Endothelial cell of umbilical vein (primary cell): ENCODE measurements around the gene TPM4. TPM values are rescaled to one million over a fixed set of nuclear protein-coding genes. Genes with fewer than 3 reads are reported as not detected.

ENCODE experiments used
- BruUV-seq: library from RNA; stranded (reverse); fragments of 400-500 nt; replicated peaks from 2 replicates; lab custom pipeline; 2021; lab: Mats Ljungman, UMichigan
- CTCF ChIA-PET: fragments of 300-600, 350-600 bp; sonication (Branson Sonifier 250); formaldehyde crosslinking; loops from one replicate; lab custom pipeline; 2021; ENCODE audit warnings: antibody characterized with exemption, inconsistent platforms; lab: Charles Lee
- POLR2A ChIA-PET: fragments of 300-600, 350-600 bp; sonication (Branson Sonifier 250); formaldehyde crosslinking; loops from one replicate; lab custom pipeline; 2021; ENCODE audit warnings: antibody characterized with exemption, inconsistent platforms; lab: Charles Lee
- DNase-seq: peaks from one replicate; pipeline ENCODE4 v3.0.0-alpha.2; 2011; ENCODE audit warnings: low read depth, low spot score
- FAIRE-seq: peaks from 2 replicates; lab custom pipeline; 2011; peaks lifted over from hg19 to GRCh38; lab: Jason Lieb, UNC
- H2AFZ ChIP-seq: 2 replicates; pipeline ENCODE4 v1.6.0; 2012; ENCODE audit warnings: low read depth, low read length, control low read depth, inconsistent platforms
- H3K27ac ChIP-seq: 2 replicates; pipeline ENCODE4 v1.5.1; 2011; ENCODE audit warnings: low read depth, mild to moderate bottlenecking, control low read depth, low read length, moderate library complexity; ENCODE audit not compliant: insufficient read depth
- H3K27me3 ChIP-seq, 2 experiments: 2 replicates each; pipeline versions ENCODE4 v1.6.0 to v1.6.1; 2011; ENCODE audit warnings: low read length in 2 of 2, mixed read lengths in 1 of 2; ENCODE audit not compliant: control insufficient read depth in 2 of 2, insufficient read depth in 2 of 2
- H3K36me3 ChIP-seq, 2 experiments: 2 replicates in 1 of 2; 3 replicates in 1 of 2; pipeline ENCODE4 v1.5.1; 2011; ENCODE audit warnings: low read length in 2 of 2, mild to moderate bottlenecking in 1 of 2, moderate library complexity in 1 of 2; ENCODE audit not compliant: control insufficient read depth in 2 of 2, insufficient read depth in 2 of 2; ENCODE audit errors: extremely low read depth in 1 of 2
- H3K4me1 ChIP-seq: 3 replicates; pipeline ENCODE4 v1.5.1; 2011; ENCODE audit warnings: mild to moderate bottlenecking, low read length; ENCODE audit not compliant: control insufficient read depth, insufficient read depth; ENCODE audit errors: extremely low read depth
- H3K4me2 ChIP-seq: 2 replicates; pipeline ENCODE4 v1.6.1; 2011; ENCODE audit warnings: low read length, control low read depth, mixed read lengths; ENCODE audit not compliant: insufficient read depth
- H3K4me3 ChIP-seq, 3 experiments: fragments of 200-600 bp in 1 of 3; sonication (generic), shearing (Covaris generic) in 1 of 3; replicated peaks in 1 of 3; 2 replicates each; pipeline ENCODE4 v1.5.1; 2011 to 2016; ENCODE audit warnings: control low read depth in 3 of 3, low read length in 3 of 3, mild to moderate bottlenecking in 2 of 3, inconsistent platforms in 1 of 3, low read depth in 1 of 3, moderate library complexity in 1 of 3; ENCODE audit not compliant: insufficient read depth in 1 of 3
- H3K79me2 ChIP-seq: 2 replicates; pipeline ENCODE4 v1.6.0; 2012; ENCODE audit warnings: low read length, inconsistent platforms; ENCODE audit not compliant: control insufficient read depth, insufficient read depth
- H3K9ac ChIP-seq: replicated peaks from 2 replicates; pipeline ENCODE3; 2011; ENCODE audit warnings: low read length, control low read depth; ENCODE audit not compliant: insufficient read depth; ENCODE audit errors: extremely low read depth
- H3K9me1 ChIP-seq: replicated peaks from 3 replicates; pipeline ENCODE4 v1.6.0; 2011; ENCODE audit warnings: mild to moderate bottlenecking, low read length; ENCODE audit not compliant: control insufficient read depth, insufficient read depth; ENCODE audit errors: extremely low read depth
- H3K9me3 ChIP-seq: replicated peaks from 2 replicates; pipeline ENCODE4 v1.5.1; 2012; ENCODE audit warnings: low read length, inconsistent platforms; ENCODE audit not compliant: control insufficient read depth, insufficient read depth
- H4K20me1 ChIP-seq: replicated peaks from 2 replicates; pipeline ENCODE3; 2011; ENCODE audit warnings: mild to moderate bottlenecking, low read length; ENCODE audit not compliant: control insufficient read depth, insufficient read depth; ENCODE audit errors: extremely low read depth
- EZH2 ChIP-seq: IDR thresholded peaks from 2 replicates; pipeline ENCODE4 v1.6.1; 2012; ENCODE audit warnings: borderline replicate concordance, low read depth, mild to moderate bottlenecking, moderate library complexity, low read length, inconsistent platforms; ENCODE audit not compliant: severe bottlenecking
- FOS ChIP-seq: IDR thresholded peaks from 2 replicates; pipeline ENCODE4 v1.6.1; 2011; ENCODE audit warnings: mild to moderate bottlenecking, low read length, moderate library complexity, borderline replicate concordance; ENCODE audit not compliant: insufficient read depth
- GATA2 ChIP-seq: IDR thresholded peaks from 2 replicates; pipeline ENCODE4 v1.7.0; 2011; ENCODE audit warnings: low read depth, mild to moderate bottlenecking, moderate library complexity, mixed read lengths, low read length; ENCODE audit not compliant: insufficient read length, insufficient read depth
- JUN ChIP-seq: IDR thresholded peaks from 2 replicates; pipeline ENCODE4 v1.6.1; 2011; ENCODE audit warnings: borderline replicate concordance, low read depth; ENCODE audit not compliant: insufficient read length, insufficient read depth
- MYC ChIP-seq: IDR thresholded peaks from one replicate; pipeline ENCODE4 v1.6.1; 2011; ENCODE audit warnings: mild to moderate bottlenecking, low read depth, low read length
- POLR2A ChIP-seq: IDR thresholded peaks from 2 replicates; pipeline ENCODE4 v1.6.1; 2012; ENCODE audit warnings: low read depth, mild to moderate bottlenecking, control low read depth, low read length
- POLR2AphosphoS5 ChIP-seq: IDR thresholded peaks from 2 replicates; pipeline ENCODE4 v1.6.1; 2012; ENCODE audit warnings: low read depth, mild to moderate bottlenecking, control low read depth, low read length, moderate library complexity; ENCODE audit not compliant: insufficient read depth
- dilution Hi-C: fragments of 300-500 bp; cut with MboI; formaldehyde crosslinking; loops from one replicate; pipeline ENCODE4 v1.15.0; 2019; ENCODE audit warnings: low sequenced_read_pairs; ENCODE audit not compliant: extremely low pct_ligation_motif_present
- intact Hi-C: fragments of 100-400 bp; cut with micrococcal nuclease; formaldehyde crosslinking; loops from one replicate; pipeline ENCODE4 v1.10.0; 2022
- polyA plus RNA-seq, 4 experiments: library from polyadenylated mRNA; depleted of rRNA in 3 of 4; stranded (reverse) in 3 of 4; unstranded in 1 of 4; fragments of >200 nt; gene quantifications; 2 replicates each; pipeline versions ENCODE4 v1.2.1 to v1.2.3, GENCODE V29; 2011 to 2012; ENCODE audit warnings: missing spikeins in 1 of 4
- total RNA-seq: library from RNA; stranded (reverse); gene quantifications from 2 replicates; pipeline ENCODE4 v1.2.3, GENCODE V29; 2021
- TF ChIP-seq, protein P1 (sequence below), 2 donors: IDR thresholded peaks; 1 replicate in 1 of 2; 2 replicates in 1 of 2; pipeline ENCODE4 v1.5.1; 2011; ENCODE audit warnings: low read length in 2 of 2, mild to moderate bottlenecking in 2 of 2, moderate library complexity in 2 of 2, control low read depth in 1 of 2, inconsistent platforms in 1 of 2, low read depth in 1 of 2; ENCODE audit not compliant: insufficient read depth in 1 of 2; ENCODE audit errors: extremely low read depth in 1 of 2
- TF ChIP-seq, protein P2 (sequence below): IDR thresholded peaks from 2 replicates; pipeline ENCODE4 v1.6.1; 2011; ENCODE audit not compliant: insufficient read depth, insufficient read length

TPM4 gene
- total and polyA plus RNA-seq, 2 donors (not counting 3 experiments of a cell fraction or from before 2014, with no cell fraction given) = 430 to 924 TPM

DNA sequence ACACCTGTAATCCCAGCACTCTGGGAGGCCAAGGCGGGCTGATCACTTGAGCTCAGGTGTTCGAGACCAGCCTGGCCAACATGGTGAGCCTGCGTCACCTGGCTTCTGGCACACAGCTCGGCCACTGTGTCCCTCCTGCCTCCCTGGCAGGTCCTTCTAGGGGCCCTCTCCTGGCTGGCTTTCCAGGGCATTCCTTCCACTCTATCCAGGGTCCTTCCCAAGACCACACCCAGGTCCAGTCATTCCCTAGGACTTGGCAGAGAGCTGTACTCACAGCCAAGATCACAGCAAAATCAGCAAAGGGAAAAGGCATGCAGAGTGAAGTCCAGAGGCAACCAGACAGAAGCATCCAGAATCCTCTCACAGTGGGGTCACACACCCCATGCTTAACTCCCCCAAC, 57.5 kb downstream of the TPM4 start:
- FAIRE-seq (no peak), DNase-seq (no peak)
- no peak for TF ChIP-seq GATA2
- TF ChIP-seq MYC = no peak
- no peak for TF ChIP-seq POLR2AphosphoS5
- no peak for TF ChIP-seq EZH2
- TF ChIP-seq POLR2A = no peak
- Histone ChIP-seq H3K9ac (no peak overlapping the region), H3K36me3 (peaks cover 11 to 26% of the 10 kb centered on the region in 2 experiments), H3K4me2 (no peak overlapping the region), H2AFZ (no peak overlapping the region), H4K20me1 (no peaks in the 10 kb centered on the region), H3K9me1 (no peaks in the 10 kb centered on the region), H3K79me2 (no peaks in the 10 kb centered on the region), H3K27ac (no peak overlapping the region), H3K4me1 (no peaks in the 10 kb centered on the region), H3K4me3 (no peak overlapping the region), H3K9me3 (no peaks in the 10 kb centered on the region), H3K27me3 (no peaks in the 10 kb centered on the region)
- POLR2A ChIA-PET = no interaction called here
- CTCF ChIA-PET = interaction anchor here (1.2 kb wide), 1 partner anchor 92 kb away, joined by 4 read pairs; no protein-coding TSS in a partner anchor
- dilution Hi-C loops = no loop called here
- BruUV-seq = no TSS peak
- intact Hi-C loops = no loop called here

DNA sequence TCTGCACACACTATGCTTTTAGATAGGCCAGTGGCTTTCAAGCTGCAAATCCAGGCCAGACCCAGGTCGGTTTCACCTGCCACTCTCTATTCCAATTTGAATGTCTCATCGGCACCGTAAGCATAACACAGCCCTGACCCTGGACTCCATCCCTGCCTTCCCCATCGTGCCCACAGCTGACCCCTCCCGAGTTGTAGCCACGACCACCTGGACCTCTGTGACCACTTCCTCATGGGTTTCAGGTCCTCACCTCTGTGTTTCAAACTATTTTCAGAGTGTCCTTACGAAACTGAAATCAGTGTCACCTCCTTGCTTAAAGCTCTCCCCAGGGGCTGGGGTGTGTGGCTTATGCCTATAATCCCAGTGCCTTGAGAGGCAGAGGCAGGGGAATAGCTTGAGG, 58.2 kb downstream of the TPM4 start:
- peaks cover 11 to 20% of the 10 kb centered on the region in 2 experiments for H3K36me3 ChIP-seq
- no peak overlapping the region for H2AFZ ChIP-seq
- no peak overlapping the region for H3K4me2 ChIP-seq
- dilution Hi-C loops (no loop called here), intact Hi-C loops (no loop called here)
- no TSS peak for BruUV-seq
- no peaks in the 10 kb centered on the region for H3K9me1 ChIP-seq
- ChIA-PET CTCF (interaction anchor here (1.2 kb wide), 1 partner anchor 93 kb away, joined by 4 read pairs; no protein-coding TSS in a partner anchor), POLR2A (no interaction called here)
- no peaks in the 10 kb centered on the region for H3K9me3 ChIP-seq
- no peak overlapping the region for H3K9ac ChIP-seq
- H4K20me1 ChIP-seq = no peaks in the 10 kb centered on the region
- H3K27ac ChIP-seq = no peak overlapping the region
- TF ChIP-seq JUN (no peak), GATA2 (no peak), POLR2AphosphoS5 (no peak), POLR2A (no peak), EZH2 (no peak), MYC (no peak), FOS (no peak)
- TF ChIP-seq, protein P1, sequence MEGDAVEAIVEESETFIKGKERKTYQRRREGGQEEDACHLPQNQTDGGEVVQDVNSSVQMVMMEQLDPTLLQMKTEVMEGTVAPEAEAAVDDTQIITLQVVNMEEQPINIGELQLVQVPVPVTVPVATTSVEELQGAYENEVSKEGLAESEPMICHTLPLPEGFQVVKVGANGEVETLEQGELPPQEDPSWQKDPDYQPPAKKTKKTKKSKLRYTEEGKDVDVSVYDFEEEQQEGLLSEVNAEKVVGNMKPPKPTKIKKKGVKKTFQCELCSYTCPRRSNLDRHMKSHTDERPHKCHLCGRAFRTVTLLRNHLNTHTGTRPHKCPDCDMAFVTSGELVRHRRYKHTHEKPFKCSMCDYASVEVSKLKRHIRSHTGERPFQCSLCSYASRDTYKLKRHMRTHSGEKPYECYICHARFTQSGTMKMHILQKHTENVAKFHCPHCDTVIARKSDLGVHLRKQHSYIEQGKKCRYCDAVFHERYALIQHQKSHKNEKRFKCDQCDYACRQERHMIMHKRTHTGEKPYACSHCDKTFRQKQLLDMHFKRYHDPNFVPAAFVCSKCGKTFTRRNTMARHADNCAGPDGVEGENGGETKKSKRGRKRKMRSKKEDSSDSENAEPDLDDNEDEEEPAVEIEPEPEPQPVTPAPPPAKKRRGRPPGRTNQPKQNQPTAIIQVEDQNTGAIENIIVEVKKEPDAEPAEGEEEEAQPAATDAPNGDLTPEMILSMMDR (IDR thresholded peaks at IDR 0.05; ENCODE audit: extremely low read depth in 1 of 2, insufficient read depth in 1 of 2, low read depth in 1 of 2, low read length in 2 of 2) = no peak
- TF ChIP-seq, protein P2, sequence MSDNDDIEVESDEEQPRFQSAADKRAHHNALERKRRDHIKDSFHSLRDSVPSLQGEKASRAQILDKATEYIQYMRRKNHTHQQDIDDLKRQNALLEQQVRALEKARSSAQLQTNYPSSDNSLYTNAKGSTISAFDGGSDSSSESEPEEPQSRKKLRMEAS = no peak
- no peaks in the 10 kb centered on the region for H3K27me3 ChIP-seq
- H3K4me1 ChIP-seq = no peaks in the 10 kb centered on the region
- FAIRE-seq (no peak), DNase-seq (no peak)
- no peaks in the 10 kb centered on the region for H3K79me2 ChIP-seq
- H3K4me3 ChIP-seq = no peak overlapping the region
